Islet of Langerhans (tissue), 1 donor: ENCODE data around the gene DAGLB.
"Not testable (repeated sequence)": the region's sequence is repeated elsewhere in the genome, so short reads cannot be mapped to it uniquely, and the experiment has no call there.

ENCODE experiments used
- FAIRE-seq: peaks from one replicate; lab custom pipeline; 2011; peaks lifted over from hg19 to GRCh38; lab: Jason Lieb, UNC

The DAGLB gene

DNA sequence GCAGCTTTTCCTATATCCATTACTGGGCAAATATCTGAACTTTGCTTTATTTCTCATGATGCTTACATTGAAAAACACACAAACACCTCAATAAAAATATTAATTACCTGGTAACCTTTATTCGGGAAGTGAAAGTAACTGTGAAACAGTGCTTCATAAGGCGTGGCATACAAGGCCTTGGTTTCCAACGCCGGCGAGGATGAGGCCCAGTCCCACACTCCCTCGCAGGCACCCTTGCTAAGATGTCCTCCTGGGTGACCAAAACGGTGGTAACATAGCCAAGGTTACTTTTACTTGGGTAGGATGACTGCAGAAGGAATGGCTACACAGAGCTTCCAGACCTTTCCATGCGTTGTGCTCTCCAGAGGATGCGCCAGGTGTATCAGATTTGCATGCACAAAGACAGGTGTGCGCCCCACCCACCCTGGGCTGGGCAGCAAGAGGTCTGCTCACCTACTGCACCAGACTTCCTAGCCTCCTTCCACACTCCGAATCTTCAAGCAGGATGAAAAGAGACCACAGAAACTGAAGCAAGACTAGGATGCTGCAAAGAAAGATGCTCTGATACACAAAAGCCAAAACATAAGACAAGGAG lies 13.3 kb upstream of the DAGLB start:
- FAIRE-seq, result no peak

DNA sequence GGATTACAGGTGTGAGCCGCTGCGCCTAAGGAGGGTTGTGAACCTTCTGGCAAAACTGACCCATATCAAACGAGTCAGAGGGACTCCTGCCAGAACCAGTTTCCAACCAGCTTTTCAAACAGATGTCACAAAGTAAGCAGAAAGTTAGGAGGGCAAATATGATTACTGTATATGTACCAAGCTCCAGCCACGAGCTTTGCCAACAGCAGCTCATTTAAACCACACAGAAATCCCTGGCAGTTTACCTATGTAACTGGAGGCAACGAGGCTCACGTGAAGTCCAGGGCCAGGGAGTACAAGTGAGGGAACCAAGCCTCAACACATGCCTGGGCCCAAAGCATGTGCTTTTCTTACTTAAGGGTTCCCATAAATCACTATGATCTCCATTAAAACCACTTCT lies 12.5 kb upstream of the DAGLB start:
- no peak for FAIRE-seq

DNA sequence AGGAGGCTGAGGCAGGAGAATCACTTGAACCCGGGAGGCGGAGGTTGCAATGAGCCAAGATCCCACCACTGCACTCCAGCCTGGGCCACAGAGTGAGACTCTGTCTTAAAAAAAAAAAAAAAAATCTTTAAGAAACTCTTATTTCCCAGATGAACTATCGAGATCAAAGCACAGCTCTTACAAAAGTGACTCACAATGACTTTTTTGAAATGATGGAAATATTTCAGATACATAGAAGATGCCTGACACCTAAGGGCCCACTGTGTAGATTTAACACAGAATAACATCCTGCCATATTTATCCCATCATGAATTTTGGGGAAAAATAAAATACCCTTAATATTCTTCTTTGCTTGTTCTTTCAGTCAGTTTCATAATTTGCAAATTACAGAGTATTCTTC lies 10.9 kb upstream of the DAGLB start:
- FAIRE-seq, result not testable (repeated sequence)

DNA sequence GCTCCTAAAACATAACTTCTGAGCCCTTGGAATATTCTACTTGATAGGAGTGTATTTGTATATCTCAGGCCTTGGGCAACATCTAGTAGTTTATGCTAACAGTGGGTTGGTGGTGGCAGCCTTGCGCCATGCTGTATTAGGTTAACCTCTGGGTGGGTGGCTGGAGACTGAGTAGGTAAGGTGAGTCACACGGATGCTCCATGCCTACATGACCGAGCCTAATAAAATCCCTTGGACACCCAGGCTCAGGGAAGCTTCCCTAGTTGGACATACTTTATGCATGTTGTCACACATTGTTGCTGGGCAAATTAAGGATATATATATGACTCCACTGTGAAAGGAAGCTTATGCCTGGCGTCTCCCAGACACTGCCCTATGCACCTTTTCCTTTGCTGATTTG lies 6.0 kb upstream of the DAGLB start:
- no peak for FAIRE-seq

DNA sequence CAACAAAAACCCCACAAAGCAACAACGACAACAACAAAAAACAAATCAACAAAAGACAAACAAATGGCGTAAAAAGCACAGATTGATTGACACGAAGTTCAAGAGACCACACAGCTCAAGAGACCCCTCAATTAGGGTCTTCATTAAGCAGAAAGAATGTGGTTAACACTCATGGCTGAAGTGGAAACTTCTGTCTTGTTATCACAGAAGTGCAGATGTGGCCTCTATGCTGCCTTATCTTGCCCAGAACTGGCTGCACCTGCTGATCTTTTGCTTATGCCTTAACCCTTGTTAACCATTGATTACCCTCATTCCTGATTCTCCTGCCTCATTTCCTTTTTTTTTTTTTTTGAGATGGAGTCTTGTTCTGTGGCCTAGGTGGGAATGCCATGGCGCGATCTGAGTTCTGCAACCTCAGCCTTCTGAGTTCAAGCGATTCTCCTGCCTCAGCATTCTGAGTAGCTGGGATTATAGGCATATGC lies 3.5 kb upstream of the DAGLB start:
- FAIRE-seq, result no peak

DNA sequence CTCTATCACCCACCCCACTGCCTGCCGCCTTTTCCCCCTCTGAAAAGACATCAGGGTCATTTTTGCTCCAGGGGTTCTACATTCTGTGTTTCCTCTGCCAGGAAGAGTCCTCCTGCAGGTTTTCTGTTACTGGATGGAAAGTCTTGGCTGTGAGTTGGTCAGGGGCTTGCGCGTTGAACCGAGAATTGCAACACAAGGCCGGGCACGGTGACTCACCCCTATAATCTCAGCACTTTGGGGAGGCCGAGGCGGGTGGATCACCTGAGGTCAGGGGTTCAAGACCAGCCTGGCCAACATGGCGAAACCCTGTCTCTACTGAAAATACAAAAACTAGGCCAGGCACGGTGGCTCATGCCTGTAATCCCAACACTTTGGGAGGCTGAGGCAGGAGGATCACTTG lies 2.8 kb upstream of the DAGLB start:
- not testable (repeated sequence) for FAIRE-seq

DNA sequence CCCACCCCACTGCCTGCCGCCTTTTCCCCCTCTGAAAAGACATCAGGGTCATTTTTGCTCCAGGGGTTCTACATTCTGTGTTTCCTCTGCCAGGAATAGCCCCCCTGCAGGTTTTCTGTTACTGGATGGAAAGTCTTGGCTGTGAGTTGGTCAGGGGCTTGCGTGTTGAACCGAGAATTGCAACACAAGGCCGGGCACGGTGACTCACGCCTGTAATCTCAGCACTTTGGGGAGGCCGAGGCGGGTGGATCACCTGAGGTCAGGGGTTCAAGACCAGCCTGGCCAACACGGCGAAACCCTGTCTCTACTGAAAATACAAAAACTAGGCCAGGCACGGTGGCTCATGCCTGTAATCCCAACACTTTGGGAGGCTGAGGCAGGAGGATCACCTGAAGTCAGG lies 2.1 kb upstream of the DAGLB start:
- not testable (repeated sequence) for FAIRE-seq

DNA sequence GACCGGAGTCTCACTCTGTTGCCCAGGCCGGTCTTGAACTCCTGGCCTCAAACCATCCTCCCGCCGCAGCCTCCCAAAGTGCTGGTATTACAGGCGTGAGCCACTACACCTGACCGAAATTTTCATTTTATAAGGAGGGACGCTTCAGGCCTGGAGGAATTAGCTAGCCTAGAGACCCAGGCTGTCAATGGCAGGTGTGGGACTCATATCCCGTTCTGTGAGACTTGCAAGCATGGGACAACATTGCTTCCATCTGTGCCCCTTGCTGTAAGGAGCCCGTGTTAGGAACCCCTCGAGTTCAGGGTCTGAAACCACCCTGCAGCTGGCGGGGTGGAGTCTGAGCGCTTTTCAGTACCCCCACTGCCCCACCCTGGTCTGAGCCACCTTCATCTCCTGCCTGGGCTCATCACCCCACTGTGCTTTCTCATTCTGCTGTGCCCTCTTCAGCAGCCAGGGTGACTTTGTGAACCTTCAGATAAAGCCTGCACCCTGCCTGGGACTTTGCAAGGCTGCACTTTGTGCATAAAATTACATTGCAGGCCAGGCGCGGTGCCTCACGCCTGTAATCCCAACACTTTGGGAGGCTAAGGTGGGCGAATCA lies 1.3 kb upstream of the DAGLB start:
- FAIRE-seq, result no peak

DNA sequence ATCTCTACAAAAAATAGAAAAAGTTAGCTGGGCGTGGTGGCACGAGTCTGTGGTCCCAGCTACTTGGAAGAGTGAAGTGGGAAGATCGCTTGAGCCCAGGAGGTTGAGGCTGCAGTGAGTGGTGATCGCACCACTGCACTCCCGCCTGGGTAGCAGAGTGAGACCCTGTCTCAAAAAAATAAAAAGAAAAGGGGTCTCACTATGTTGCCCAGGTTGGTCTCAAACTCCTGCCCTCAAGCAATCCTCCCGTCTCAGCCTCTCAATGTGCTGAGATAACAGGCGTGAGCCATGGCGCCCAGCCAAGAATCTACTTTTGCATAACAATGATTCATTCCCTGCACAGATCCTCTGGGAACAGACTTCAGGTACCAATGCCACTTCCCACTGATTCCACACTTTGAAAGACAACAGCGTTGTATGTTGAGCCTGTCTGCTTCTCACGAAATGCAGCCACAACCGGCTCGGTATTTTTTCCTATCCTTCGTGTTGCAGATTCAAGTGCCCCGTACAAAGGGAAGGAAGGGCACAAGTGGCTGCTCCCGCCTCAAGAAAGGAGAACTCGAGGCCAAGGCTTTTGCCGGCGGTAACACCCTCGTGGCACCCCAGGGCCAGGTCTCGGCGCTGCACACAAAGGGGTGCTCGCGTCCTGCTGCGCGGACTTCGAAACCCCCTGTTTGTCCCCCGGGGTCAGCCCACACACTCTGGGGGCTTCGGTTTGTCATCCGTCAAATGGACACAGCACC lies 745 bp downstream of the DAGLB start:
- FAIRE-seq, result no peak

DNA sequence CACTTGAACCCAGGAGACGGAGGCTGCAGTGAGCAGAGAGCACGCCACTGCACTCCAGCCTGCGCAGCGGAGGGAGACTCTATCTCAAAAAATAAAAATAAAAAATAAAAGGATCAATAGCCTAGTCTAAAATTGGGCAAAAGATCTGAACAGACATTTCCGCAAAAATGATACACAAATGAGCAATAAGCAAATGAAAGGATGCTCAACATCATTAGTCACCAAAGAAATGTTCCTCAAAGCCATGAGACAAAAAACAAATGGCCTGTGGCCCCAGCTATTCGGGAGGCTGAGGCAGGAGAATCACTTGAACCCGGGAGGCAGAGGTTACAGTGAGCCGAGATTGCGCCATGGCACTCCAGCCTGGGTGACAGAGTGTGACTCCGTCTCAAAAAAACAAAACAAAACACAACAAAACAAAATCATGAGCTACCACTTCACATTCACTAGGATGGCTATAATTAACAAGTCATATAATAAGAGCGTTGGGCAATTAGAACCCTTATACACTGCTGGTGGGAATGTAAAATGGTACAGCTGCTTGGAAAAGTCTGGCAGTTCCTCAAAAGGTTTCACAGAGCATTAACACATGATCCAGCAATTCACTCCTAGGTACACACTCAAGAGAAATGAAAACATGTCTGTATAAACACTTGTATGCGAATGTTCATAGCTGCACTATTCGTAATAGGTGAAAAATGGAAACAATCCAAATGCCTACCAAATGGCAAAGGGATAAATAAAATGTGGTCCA lies 3.1 kb downstream of the DAGLB start:
- FAIRE-seq, result no peak

DNA sequence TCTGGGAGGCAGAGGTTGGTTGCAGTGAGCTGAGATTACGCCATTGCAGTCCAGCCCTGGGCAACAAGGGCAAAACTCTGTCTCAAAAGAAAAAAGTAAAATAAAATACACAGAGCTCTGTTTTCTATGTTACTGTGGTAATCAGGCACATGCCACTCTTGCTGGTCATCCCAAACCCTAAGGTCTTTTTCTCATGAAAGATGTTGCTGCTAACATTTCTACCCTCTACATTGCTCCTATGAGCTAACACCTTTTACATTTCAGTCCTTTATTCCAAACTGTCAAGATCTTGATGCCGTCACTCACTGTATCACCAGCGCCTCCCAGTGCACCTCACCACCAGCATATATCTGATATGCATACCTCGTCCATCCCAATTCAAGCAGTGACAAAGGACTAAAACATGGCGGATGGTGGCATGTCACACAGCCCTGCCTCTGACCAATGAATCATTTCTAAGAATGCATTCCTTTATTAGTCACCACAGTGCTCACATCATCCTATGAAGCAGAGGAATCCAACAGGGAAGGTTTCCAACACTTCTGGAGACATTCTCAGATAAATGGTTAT lies 4.3 kb downstream of the DAGLB start:
- no peak for FAIRE-seq

DNA sequence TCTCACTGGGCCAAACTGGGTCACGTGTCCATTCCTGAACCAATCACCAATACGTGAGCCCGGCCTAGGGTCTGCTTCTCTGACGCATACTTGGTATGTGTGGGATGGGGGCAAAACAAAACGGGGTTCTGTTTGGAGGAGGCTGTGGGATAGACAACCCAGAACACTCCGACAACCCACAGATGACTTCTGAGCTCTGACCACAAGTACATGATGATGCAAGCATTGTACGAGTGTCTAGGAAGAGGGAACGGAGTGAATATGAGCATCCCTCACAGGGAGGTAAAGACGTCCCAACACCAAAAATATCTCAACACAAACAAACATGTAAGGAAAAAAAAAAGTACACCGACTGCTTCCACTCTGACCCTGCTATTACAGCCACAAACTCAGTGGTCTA lies 5.6 kb downstream of the DAGLB start:
- no peak for FAIRE-seq

DNA sequence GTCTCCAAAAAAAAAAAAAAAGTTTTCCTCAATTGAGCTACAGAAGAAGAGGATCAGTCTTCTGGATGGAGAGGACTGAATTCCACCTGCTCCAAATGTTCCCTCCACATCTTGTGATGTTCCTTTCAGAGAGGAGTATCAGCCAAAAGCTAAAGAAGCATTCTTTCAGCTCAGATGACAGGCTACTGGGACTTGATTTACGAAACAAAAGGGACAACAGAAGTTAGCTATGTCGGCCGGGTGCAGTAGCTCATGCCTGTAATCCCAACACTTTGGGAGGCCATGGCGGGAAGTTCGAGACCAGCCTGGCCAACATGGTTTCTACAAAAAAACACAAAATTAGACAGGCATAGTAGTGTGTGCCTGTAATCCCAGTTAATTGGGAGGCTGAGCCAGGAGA lies 7.4 kb downstream of the DAGLB start:
- FAIRE-seq, result no peak

DNA sequence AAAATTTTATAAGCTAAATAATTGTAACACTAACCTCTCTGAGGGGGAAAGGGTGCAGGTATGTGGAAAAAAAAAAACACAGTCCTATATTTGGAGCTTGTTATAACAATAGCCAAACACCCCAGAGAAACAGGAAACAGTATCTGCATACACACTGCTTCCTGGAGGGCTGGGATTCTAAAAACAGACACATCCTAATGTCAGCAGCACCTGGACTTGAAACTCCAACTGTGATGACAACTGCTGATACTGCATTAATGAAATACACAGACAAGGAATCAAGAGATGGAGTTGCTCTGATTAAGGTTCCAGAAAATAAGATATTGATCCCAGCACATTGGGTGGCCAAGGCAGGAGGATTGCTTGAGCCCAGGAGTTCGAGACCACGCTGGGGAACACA lies 9.3 kb downstream of the DAGLB start:
- no peak for FAIRE-seq

DNA sequence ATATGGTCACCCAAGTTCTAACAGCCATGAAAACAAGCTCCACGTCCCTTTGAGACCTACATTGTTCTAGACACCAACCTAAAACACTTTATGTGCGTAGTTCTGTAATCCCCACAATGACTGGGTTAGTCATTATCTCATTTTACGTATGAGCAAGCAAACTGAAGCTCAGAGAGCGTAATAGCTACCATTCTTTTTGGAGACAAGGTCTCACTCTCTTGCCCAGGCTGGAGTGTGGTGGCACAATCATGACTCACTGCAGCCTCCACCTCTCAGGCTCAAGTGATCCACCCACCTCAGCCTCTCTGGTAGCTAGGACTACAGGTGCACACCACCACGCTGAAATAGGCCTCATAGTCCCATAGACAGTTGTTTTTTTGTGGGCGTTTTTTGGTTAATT lies 10.5 kb downstream of the DAGLB start:
- no peak for FAIRE-seq

DNA sequence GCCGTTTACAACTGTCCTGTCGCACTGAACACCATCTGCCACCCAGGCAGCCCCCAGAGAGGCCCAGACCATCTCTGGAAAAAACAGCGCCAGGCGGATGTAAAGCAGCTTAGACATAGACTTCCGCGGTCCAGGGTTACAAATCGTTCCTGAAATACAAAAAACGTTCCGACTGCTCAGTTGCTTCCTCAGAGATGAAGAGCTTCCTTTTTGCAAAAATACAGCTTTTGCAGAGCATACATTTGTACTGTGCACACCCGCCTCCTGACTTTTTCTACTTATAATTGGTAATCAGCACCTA lies 11.4 kb downstream of the DAGLB start:
- no peak for FAIRE-seq

DNA sequence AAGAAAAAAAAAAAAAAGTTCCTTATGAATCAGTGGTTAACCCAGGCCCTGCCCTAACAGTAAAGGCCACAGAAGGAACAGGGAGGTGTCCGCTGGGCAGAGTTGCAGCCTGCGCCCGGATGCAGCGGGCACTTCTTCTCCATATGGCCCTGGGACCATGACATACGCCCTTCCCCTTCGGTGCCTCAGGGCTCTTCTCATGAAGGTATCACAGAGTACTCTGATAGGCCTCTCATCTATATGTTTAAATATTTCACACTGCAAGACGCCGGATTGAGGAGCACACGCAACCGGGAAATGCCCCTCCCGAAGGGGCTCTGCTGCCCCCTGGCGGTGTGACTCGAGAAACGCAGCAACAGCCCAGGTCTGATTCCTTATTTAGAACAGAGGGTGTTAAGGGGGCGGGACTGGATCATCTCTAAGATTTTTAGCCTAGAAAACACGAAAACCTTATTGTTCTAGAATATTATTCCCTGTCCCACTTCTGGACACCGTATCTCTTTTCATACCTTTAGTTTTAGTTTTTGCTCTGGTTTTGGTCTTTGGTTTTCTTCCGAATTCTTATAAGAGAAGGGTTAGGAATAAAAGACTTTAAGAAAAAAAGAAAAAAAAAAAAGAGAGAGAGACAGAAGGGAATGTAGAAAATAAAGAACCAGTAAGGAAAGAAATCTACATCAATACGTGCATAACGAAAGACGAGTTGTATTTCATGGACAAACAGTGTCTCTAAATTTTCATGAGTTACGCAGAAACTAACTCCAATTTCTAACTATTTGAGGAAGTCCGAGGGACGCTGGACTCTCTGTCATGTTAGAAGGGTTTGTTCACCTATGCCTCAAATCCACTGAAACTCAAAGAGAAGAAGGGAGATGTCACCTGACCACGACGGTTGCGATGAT lies 12.0 kb downstream of the DAGLB start:
- peak; percentile 47 for FAIRE-seq

DNA sequence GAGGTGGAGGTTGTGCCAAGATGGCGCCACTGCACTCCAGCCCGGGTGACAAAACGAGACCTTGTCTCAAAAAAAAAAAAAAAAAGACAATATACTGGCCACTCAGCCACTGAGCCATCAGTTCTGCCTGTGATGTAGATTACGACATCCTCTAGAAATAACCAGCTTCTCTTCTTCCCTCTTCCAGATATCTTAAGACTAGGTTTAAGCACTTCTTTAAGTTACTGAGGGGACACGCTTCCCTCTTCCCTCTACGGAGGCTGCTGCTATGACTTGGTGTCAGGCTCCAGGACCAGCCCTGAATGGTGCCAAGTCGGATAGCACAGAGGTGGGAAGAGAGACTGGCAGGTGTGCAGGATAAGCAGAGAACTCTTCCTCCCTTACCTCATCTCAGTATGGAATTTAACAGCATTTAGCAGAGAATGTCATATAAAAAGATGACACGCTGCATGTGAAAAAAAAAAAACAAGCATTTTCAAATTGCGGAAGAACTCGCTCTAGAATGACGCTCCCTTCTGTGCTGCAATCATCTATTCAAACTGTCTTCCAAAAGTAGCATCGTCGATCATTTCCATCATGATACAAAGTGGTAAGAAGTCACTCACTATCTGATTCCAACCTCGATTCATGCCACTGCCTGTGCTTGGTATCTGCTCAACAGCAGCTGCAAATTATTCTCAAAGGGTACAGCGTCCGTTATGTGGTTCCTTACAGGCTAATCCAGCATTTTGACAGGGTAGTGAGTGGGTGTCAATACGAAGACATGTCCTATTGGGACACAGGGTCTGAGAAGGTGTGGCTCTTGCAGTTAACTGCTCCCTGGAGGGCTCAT lies 13.8 kb downstream of the DAGLB start:
- no peak for FAIRE-seq

DNA sequence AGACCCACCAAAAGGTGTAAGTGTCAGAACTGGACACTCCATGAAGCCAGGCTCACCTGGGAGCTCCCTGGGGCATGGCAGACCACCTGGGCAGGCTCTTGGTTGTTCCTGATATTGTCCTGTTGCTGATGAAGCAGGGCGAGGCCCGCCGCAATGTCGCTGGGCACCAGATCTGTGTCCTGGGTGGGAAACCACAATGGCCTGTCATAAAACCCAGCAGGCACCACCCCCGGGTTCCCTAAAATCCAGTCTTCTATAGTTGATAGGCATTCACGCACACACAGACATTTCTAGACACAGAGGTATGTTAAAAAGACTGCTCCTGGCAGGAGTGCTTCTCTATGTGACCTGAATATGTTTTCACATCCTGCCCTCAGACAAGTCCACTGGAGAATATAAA lies 15.0 kb downstream of the DAGLB start:
- no peak for FAIRE-seq

DNA sequence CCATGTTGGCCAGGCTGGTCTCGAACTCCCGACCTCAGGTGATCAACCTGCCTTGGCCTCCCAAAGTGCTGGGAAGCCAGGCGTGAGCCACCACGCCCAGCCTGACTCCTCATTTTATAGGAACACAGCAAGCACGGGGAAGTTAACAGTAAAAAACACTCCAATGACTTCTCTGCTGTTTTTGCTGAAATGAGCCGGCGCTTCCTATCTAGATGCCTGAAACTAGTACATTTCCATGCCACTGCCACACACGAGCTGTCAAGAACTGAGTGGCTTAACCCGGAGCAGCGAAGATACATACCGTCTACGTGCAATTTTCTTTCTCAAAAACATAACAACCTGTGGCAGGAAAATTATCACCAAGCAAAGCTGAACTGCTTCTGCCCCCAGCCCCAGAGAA lies 16.8 kb downstream of the DAGLB start:
- no peak for FAIRE-seq
